ENCODE measurements around the gene BLOC1S6. TPM values are rescaled to one million over a fixed set of nuclear protein-coding genes. Genes with fewer than 3 reads are reported as not detected.

Gene BLOC1S6
- total RNA-seq: 137 TPM

GRCh38 chr15:45587095-45587862 is at the start of gene BLOC1S6:
Gene BLOC1S6 (plus strand): TSS chr15:45587379. CDS start chr15:45587444, 65 bp downstream.
- FAIRE-seq: no peak
- DNase-seq (ENCODE audit: low spot score in 2 of 2): peak; percentile 59 to 73

GRCh38 chr15:45539680-45540079 is 47.5 kb upstream of the BLOC1S6 start:
- no peak for DNase-seq (ENCODE audit: low spot score in 2 of 2)

GRCh38 chr15:45540531-45540930 is 46.6 kb upstream of the BLOC1S6 start:
- DNase-seq (ENCODE audit: low spot score in 2 of 2) (no peak), FAIRE-seq (no peak)

More at GRCh38 chr15:45539680-45540079, 47.5 kb upstream of the BLOC1S6 start:
- FAIRE-seq: no peak

- DNase-seq (ENCODE audit: low spot score in 2 of 2) (no peak), FAIRE-seq (no peak)
Measured at GRCh38 chr15:45543051-45543450, 44.1 kb upstream of the BLOC1S6 start.

- no peak for DNase-seq (ENCODE audit: low spot score in 2 of 2)
- no peak for FAIRE-seq
Measured at GRCh38 chr15:45544266-45545023, 42.7 kb upstream of the BLOC1S6 start.

- FAIRE-seq: no peak
Measured at GRCh38 chr15:45546789-45547188, 40.4 kb upstream of the BLOC1S6 start.

GRCh38 chr15:45548753-45549520 is 38.2 kb upstream of the BLOC1S6 start:
- DNase-seq (ENCODE audit: low spot score in 2 of 2) (no peak), FAIRE-seq (no peak)

More at GRCh38 chr15:45546789-45547188, 40.4 kb upstream of the BLOC1S6 start:
- DNase-seq (ENCODE audit: low spot score in 2 of 2): no peak

GRCh38 chr15:45549541-45550220 is 37.5 kb upstream of the BLOC1S6 start:
- no peak for FAIRE-seq
- DNase-seq (ENCODE audit: low spot score in 2 of 2): no peak

GRCh38 chr15:45550436-45550835 is 36.7 kb upstream of the BLOC1S6 start:
- DNase-seq (ENCODE audit: low spot score in 2 of 2): no peak
- no peak for FAIRE-seq

GRCh38 chr15:45551676-45552075 is 35.5 kb upstream of the BLOC1S6 start:
- DNase-seq (ENCODE audit: low spot score in 2 of 2) (no peak), FAIRE-seq (no peak)

- FAIRE-seq (no peak), DNase-seq (ENCODE audit: low spot score in 2 of 2) (no peak)
Measured at GRCh38 chr15:45555934-45556608, 31.1 kb upstream of the BLOC1S6 start.

- DNase-seq (ENCODE audit: low spot score in 2 of 2): no peak
- FAIRE-seq: no peak
Measured at GRCh38 chr15:45572617-45573016, 14.6 kb upstream of the BLOC1S6 start.

- FAIRE-seq: no peak
- no peak for DNase-seq (ENCODE audit: low spot score in 2 of 2)
Measured at GRCh38 chr15:45573961-45574629, 13.1 kb upstream of the BLOC1S6 start.

GRCh38 chr15:45581919-45582318 is 5.3 kb upstream of the BLOC1S6 start:
- FAIRE-seq (no peak), DNase-seq (ENCODE audit: low spot score in 2 of 2) (no peak)

- FAIRE-seq (no peak), DNase-seq (ENCODE audit: low spot score in 2 of 2) (no peak)
Measured at GRCh38 chr15:45583731-45584639, 3.2 kb upstream of the BLOC1S6 start.

- no peak for FAIRE-seq
- DNase-seq (ENCODE audit: low spot score in 2 of 2): no peak
Measured at GRCh38 chr15:45585069-45585791, 1.9 kb upstream of the BLOC1S6 start.

GRCh38 chr15:45586125-45586524 is 1.1 kb upstream of the BLOC1S6 start:
- FAIRE-seq: no peak

More at GRCh38 chr15:45586125-45586524, 1.1 kb upstream of the BLOC1S6 start:
- DNase-seq (ENCODE audit: low spot score in 2 of 2): no peak
